GM21367 (cell line): ENCODE results near the gene SH2B3.
"Not testable (repeated sequence)": the region's sequence is repeated elsewhere in the genome, so short reads cannot be mapped to it uniquely, and the experiment has no call there.

Experiments
- ATAC-seq: cut with Tn5 transposase; IDR thresholded peaks from one replicate; pipeline ENCODE4 v1.9.1; 2021; ENCODE audit not compliant: unreplicated experiment

The SH2B3 gene

GRCh38 chr12:111405859-111406473 lies at the start of gene SH2B3:
Gene SH2B3 (plus strand): TSS chr12:111405923. CDS start chr12:111418146, 12,223 bp downstream.
- ATAC-seq: peak; percentile 0

DNA sequence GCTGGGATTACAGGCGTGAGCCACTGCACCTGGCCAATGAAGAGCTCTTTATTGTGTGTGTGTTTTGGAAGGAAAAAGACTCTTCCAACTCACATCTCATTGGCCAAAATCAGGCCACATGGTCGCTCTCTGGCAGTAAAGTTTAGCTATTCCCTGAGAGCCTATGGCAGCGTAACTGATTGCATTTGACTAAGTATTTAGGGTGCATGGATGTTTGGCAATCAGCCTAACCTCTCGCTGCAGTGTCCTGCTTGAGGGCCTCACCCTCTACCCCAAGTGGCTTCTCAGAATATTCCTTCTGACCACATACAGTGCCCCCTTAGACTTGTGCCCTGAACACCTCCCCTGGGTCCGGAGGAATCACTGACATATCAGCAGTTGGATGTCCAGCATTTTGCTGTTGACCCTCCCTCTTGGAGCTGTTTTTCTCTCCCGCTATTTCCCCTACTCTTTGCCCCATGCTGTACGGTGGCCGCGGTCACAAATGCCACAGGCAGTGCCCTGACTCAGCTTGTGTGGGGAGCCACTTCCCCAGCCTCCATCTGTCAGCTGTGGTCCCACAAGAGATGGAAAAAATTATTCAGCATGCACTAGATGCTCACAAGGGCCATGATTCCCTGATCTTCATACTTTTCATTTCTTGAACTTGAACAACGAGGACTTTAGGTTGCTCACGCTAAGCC lies 46.4 kb upstream of the SH2B3 start:
- no peak for ATAC-seq

DNA sequence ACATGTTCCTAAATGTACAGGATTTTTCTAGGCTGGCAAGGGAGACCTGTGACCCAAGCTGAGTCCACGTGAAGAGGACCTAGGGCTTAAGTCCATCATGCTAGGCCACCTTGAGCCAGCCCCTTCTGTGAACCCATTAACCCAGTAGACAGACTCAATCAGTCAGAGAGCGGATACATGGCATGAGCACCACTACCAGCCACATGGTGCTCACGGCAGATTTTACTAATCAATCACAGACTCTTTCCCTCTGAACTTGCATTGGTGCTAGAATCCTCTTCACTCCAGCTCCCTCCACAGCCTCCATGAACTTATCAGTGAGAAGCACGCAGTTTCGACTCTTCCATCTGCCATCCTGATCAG lies 45.8 kb upstream of the SH2B3 start:
- ATAC-seq: no peak

DNA sequence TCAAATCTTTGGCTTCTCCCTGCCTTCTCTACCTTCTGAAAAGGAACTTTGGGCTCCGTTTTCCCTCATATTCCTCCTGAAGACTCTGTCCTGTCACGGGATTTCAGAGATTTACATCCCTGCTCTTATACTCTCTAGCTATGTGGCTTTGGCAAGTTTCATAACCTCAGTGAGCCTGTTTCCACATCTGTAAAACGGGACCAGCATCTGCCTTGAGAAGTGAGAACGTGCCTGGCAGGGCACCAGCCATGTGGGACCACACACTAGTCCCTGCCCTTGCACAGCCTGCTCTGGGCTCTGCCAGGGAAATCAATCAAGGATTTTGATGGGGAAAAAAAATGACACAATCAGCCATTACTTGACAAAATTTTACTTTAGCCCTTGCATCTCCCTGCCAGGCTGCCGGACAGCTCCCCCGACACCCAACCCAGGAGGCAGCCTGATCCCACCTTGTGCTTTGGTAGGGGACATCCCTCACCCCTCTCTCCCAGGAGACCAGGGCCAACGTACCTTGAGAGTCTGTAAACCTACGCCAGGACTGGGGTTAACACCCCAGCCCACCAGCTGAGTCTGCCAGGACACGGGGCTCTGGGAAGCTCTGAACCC lies 45.3 kb upstream of the SH2B3 start:
- no peak for ATAC-seq

DNA sequence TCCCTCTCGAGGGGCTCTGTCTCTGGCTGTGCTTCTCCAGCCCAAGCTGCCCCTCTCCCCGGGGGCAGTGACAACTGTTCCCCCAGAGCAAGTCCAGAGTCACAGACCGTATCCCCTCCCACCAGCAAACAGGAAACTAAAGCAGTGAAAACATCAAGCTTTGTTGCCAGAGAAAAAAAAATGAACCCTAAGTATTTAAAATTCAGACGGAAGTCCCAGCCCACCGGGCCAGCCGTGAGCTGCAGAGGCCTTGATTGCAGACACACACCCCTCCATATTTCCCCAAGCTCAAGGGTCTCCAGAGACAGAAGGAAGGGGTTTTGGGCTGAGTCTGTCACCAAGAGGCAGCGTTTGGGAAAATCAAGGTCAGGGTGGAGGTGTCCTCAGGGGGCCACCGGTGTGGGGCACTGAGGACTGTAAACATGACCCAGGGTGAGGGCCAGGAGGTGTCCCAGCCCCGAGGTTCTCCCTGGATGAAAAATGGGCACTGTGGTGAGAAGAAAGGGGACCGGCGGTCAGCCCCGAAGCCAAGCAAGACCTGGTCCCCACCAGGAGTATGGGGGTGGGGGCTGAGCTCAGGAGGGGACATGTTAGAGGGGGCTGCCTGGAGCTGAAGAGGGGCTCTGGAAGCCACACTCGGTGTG lies 44.5 kb upstream of the SH2B3 start:
- ATAC-seq: no peak

DNA sequence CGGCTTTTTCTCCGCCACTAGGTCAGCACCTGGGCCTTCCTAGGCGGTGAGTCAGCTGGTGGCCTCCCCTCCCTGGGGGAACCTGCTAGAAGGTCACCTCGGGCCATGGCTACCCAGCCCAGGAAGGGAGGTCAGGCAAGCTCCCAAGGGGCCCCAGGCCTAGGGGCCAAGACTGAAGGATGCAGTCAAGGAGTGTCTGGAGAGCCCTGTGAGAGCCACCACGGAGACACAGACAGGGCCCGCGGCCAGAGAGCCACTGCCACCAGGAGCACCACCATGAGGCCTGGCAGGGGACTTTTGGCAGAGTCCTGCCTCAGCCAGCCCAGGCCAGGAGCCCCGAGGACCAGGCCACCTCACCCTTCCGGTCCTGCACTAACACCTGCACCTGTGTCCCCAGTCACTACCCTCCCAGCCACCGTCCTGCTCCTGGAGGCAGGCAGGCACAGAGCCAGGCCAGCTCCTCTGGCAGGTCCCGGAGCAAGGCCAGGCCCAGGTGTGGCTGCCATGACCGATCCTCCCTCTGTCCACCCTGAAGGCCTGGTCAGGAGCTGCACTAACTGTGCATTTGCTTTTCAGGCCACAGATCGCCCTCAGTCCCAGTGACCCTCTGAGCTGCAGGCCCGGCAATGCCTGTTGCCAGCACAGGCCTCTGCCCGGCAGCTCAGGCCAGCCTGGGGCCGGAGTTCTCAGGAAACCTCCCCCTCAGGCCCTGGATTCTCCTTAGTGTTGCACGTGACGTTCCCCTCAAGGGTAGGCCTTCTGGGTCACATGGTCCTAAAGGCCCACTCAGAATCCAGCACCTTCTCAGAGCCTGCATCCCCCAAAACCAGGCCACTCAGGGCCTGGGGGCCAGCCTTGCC lies 43.8 kb upstream of the SH2B3 start:
- no peak for ATAC-seq

DNA sequence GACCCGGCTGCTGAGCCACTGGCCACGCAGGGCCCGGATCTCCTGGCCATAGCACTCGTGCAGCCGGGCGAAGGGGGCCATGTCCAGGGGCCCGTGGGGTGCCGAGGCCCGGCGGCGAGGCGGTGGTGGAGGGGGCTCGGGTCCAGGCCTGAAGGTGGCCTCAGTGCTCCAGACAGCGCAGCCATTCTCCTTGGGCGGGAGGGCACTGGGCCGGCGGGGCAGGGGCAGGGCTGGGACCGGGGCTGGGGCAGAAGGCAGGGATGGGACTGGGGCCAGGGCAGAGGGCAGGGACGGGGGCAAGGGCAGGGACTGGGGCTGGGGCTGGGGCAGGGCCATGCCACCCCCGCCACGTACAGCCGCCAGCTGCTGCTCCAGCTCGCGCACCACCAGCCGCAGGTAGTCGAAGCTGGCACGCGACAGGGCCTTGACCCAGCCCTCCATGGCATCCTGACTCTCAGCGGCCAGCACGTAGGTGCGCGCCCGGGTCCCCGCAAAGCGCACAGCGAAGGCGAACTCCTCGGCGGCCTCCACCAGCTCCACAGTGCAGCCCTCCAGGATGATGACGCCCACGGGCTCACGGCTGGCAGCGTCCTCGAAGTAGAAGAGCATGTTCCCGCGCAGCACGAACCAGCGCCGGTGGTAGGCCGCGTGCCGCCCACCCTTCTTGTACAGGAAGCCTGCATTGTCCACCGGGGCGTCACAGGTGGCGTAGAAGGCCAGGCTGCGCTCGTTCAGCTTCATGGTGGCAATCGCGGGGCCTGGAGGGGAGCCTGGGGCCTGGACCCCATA lies 42.8 kb upstream of the SH2B3 start:
- no peak for ATAC-seq

DNA sequence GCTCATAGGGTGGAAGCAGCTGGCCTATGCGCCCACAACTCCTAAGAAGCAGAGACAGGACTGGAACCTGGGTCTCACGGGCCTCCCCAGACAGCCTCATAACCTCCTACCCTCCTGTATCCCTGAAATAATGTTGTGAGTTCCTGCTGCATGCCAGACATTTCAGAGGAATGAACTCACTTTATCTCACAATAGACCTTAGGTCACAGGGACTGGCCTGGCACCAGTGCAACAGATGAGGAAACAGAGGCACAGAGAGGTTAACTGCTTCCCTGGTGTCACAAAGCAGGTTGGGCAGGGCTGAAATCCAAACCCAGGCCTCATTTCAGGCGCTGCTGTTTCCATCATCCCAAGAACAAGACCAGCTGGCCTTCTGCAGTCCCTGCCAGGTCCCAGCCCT lies 42.1 kb upstream of the SH2B3 start:
- no peak for ATAC-seq

DNA sequence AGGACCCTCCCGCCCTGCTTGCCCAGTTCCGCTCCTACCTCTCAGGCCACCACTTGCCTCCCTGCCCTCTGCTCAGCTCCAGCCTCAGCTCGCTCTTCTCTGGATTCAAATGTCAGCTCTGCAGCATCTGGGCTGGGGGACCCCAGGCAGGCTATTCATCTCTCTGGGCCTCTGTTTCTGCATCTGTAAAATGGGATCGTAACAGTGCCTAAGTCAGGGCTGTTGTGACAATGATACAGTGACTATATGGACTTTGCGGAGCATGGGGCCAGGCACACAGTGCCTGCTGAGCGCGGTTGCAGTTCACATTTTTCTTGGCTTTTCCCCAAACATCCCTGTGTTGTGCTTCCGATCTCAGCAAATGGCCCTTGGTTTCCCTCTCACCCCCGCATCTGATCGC lies 39.6 kb upstream of the SH2B3 start:
- ATAC-seq: no peak

DNA sequence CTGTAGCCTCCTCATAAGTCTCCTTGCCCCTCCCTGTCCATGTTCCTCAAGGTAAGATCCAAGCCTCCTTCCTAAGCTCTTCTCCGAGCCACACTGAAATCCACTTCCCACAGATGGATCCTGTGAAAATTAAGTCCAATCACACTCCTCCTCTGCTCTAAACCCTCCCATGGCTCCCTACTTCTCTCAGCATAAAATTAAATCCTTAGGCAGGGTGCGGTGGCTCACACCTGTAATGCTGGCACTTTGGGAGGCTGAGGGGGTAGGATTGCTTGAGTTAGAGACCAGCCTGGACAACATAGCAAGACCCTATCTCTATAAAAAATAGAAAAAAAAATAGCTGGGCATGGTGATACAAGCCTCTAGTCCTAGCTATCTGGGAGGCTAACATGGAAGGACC lies 39.1 kb upstream of the SH2B3 start:
- no peak for ATAC-seq

DNA sequence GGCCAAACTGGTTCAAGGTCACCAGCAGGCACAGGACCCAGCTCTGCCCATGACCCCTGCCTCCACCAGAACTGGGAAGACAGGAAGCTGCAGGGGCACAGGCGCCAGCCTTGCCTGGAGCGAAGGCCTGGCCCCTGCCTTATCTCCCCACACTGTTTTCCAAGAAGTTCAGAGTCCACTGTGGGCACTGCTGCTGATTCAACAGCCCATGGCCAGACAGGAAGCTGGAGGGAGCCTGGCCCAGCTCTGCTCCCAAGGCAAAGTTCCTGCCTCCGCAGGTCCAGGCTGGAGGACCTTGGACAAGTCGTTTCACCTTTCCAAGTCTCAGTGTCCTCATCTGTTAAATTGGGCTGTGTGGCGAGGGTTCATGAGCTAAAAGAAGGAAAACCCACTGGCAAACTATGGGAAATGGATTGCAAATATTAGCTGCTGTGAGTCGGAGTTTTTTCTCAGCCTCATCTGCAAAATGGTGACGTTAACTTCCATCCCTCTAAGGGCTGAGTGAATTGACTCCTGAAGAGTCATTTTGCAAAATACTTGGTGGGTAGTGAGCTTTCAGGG lies 38.0 kb upstream of the SH2B3 start:
- ATAC-seq: no peak

GRCh38 chr12:111368291-111368787 lies 37.4 kb upstream of the SH2B3 start:
- ATAC-seq: no peak

- peak; percentile 89 for ATAC-seq
These were observed 36.8 kb upstream of the SH2B3 start, which contains the start of gene PHETA1 for GRCh38 chr12:111368788-111369495. Gene PHETA1 (minus strand): TSS chr12:111369095. CDS start chr12:111363427, 5,668 bp downstream.

DNA sequence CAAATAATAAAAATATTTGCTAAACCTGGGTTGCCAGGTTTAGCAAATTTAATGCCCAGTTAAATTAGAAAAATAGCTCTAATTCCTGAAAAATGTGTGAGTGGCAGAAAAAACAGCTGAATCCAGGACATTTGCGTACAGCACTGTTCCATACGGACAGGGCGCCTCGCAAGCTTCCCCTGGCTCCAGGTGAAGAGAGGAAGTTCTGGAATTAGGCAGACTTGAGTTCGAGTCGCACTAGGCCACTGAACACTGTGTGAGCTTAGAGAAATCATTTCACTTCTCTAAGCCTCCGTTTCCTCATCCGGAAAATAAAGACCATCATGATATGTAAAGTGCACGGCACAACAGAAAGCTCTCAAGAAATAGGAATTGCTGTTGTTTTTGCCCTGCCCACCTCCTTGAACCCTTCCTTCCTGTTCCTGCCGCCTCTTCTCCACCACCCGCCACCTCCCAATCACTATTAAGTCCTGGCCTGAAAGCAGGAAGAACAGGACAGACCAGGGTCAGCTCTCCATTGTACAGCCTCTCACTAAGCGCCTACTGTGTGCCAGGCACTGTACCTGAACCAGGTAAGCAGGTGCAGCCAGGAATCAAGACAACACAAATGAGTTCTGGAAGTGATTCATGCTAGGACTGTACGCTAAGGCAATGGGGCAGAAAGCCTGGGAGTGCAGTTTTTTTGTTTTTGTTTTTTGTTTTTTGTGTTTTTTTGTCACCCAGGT lies 36.1 kb upstream of the SH2B3 start:
- ATAC-seq: no peak

GRCh38 chr12:111373231-111373630 lies 32.5 kb upstream of the SH2B3 start:
- not testable (repeated sequence) for ATAC-seq

DNA sequence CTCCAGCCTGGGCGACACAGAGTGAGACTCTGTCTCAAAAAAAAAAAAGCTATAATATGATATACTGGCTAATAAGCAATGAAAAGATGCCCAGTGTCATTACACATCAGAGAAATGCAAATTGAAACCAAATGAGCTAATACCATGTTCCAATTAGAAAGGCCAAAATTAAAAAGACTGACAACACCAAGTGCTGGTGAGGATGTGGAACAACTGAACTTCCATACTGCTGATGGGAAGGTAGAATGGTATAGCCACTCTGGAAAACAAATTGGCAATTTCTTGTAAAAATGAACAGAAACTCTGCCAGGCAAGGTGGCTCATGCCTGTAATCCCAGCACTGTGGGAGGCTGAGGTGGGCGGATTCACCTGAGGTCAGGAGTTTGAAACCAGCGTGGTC lies 28.3 kb upstream of the SH2B3 start:
- ATAC-seq: no peak

DNA sequence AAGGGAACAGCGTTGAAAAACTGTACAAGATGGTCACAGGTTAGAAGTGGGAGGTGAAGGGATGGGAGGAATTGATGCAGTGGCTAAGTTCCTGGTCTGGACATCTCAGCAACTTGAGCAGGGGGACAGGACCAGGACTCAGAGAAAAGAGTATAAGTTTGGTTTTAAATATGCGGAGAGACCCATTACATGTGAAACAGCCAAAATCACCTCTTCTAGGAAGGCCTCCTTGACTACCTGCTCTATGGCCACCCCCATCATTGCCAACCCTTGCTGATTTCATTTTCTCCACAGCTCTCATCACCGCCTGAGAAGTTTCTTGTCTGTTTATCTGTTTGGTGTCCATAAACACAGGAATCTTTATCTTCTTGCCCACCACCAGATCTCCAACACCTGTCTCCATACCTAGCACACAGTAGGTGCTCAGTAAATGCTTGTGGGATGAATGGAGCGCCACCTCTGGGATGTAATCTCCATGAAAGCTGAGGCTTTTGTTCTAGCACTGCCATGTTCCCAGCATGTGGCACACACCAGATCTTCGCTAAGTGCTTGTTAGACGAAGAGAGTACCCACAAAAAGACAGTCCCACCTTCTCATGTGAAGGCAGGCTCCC lies 25.7 kb upstream of the SH2B3 start:
- no peak for ATAC-seq

DNA sequence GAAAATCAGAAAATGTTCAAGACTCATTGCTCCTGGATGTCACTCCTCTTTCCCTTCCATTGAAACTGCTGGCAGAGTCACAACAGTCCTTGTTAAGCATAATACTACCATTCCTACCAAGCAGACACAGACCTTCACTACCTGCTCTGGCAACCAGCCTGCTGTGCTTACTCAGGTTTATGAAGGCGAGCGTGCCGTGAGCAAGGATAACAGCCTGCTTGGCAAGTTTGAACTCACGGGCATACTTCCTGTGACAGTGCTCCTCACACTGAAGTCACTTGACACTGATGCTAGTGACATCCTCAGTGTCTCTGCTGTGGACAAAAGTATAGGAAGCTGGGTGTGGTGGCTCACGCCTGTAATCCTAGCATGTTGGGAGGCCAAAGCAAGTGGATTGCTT lies 21.1 kb upstream of the SH2B3 start:
- ATAC-seq: no peak
